Activated T-cell treated with anti-CD3 and anti-CD28 coated beads for 48 hours (primary cell): ENCODE results near the gene DYNLT3.

Experiments
- DNase-seq: peaks from one replicate; pipeline ENCODE4 v3.0.0-alpha.2; 2020; ENCODE audit warnings: low read depth

Gene DYNLT3

GRCh38 chrX:37840931-37841330 is 6.4 kb downstream of the DYNLT3 start:
- DNase-seq: no peak

GRCh38 chrX:37834937-37835336 is 12.4 kb downstream of the DYNLT3 start:
- DNase-seq: no peak

GRCh38 chrX:37830371-37830770 is 17.0 kb downstream of the DYNLT3 start:
- DNase-seq: no peak

- DNase-seq: no peak
Measured at GRCh38 chrX:37829721-37830120, 17.6 kb downstream of the DYNLT3 start.

GRCh38 chrX:37825215-37825842 is 22.0 kb downstream of the DYNLT3 start:
- peak; percentile 21 for DNase-seq

GRCh38 chrX:37824491-37825214 is 22.7 kb downstream of the DYNLT3 start:
- DNase-seq: no peak

- no peak for DNase-seq
Measured at GRCh38 chrX:37820646-37821045, 26.7 kb downstream of the DYNLT3 start.

GRCh38 chrX:37818031-37818430 is 29.3 kb downstream of the DYNLT3 start:
- no peak for DNase-seq

- DNase-seq: no peak
Measured at GRCh38 chrX:37817579-37817978, 29.8 kb downstream of the DYNLT3 start.

- no peak for DNase-seq
Measured at GRCh38 chrX:37817176-37817575, 30.2 kb downstream of the DYNLT3 start.

GRCh38 chrX:37816766-37817165 is 30.6 kb downstream of the DYNLT3 start:
- no peak for DNase-seq

- DNase-seq: no peak
Measured at GRCh38 chrX:37815366-37815765, 32.0 kb downstream of the DYNLT3 start.

- no peak for DNase-seq
Measured at GRCh38 chrX:37813570-37813969, 33.8 kb downstream of the DYNLT3 start.

- DNase-seq: no peak
Measured at GRCh38 chrX:37812110-37812509, 35.3 kb downstream of the DYNLT3 start.

GRCh38 chrX:37809970-37810369 is 37.4 kb downstream of the DYNLT3 start:
- no peak for DNase-seq

GRCh38 chrX:37803057-37803456 is 44.3 kb downstream of the DYNLT3 start:
- no peak for DNase-seq

GRCh38 chrX:37802028-37802427 is 45.3 kb downstream of the DYNLT3 start:
- no peak for DNase-seq

GRCh38 chrX:37800717-37801116 is 46.7 kb downstream of the DYNLT3 start:
- no peak for DNase-seq

GRCh38 chrX:37799936-37800335 is 47.4 kb downstream of the DYNLT3 start:
- DNase-seq: no peak

- DNase-seq: no peak
Measured at GRCh38 chrX:37796805-37797204, 50.6 kb downstream of the DYNLT3 start.

GRCh38 chrX:37796310-37796709 is 51.1 kb downstream of the DYNLT3 start:
- no peak for DNase-seq
